ENCODE measurements around the gene E4F1. TPM values are rescaled to one million over a fixed set of nuclear protein-coding genes. Genes with fewer than 3 reads are reported as not detected.

E4F1 gene
- total RNA-seq, 1 experiment from 2014 or later = 41.6 TPM

DNA sequence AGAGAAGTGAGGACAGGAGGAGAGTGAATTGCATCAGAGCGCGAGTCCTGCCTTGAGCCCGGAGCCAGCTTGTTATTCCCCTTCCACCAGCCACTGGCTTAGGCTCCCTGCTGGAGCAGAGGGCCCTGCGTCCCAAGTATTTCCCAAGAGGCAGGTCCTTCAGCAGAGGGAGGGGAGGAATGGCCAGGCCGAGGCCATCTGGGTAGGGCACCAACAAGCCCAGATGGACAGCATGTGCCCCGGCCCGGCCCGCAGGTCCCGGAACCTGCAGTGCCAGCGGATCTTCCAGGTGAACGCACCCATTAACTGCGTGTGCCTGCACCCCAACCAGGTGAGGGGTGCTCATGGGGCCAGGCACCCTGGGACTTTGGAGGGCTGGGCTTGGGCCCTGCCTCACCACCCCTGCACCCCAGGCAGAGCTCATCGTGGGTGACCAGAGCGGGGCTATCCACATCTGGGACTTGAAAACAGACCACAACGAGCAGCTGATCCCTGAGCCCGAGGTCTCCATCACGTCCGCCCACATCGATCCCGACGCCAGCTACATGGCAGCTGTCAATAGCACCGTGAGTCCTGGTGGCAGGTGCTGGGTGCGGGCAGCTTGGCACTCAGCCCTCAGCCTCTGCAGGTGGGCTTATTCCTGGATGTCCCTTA is 16.5 kb upstream of the E4F1 start:
- CTCF ChIA-PET = interaction anchor here (0.5 kb wide), 1 partner anchor 295 kb away, joined by 3 read pairs; no protein-coding TSS in a partner anchor
- POLR2A ChIA-PET (ENCODE audit: low non-redundant PET) = interaction anchor here (0.6 kb wide), 1 partner anchor 1200 kb away, joined by 3 read pairs; no protein-coding TSS in a partner anchor
- intact Hi-C loops (cut with micrococcal nuclease; ENCODE audit: unreplicated experiment) = no loop called here
- Histone ChIP-seq H3K27me3 (replicated peaks; ENCODE audit: insufficient read depth, low read depth, low read length, poor library complexity) (no peaks in the 10 kb centered on the region), H3K4me1 (ENCODE audit: insufficient read depth, low read length, poor library complexity, severe bottlenecking) (peaks cover 14% of the 10 kb centered on the region), H3K9me3 (ENCODE audit: low read depth, low read length, poor library complexity, severe bottlenecking) (no peaks in the 10 kb centered on the region), H3K4me3 (ENCODE audit: low read depth, low read length, poor library complexity, severe bottlenecking) (peak overlapping the region; percentile 74), H3K27ac (ENCODE audit: low read depth, low read length, poor library complexity, severe bottlenecking) (peak overlapping the region; percentile 92), H3K36me3 (ENCODE audit: insufficient read depth, low read length, poor library complexity, severe bottlenecking) (peaks cover 31% of the 10 kb centered on the region)
- DNase-seq (ENCODE audit: low spot score) = no peak
- BruUV-seq (replicated peaks) = no TSS peak
- no peak for TF ChIP-seq EZH2 (IDR thresholded peaks at IDR 0.05; ENCODE audit: borderline replicate concordance, low read depth, low read length, poor library complexity, severe bottlenecking)

- DNase-seq (ENCODE audit: low spot score) = no peak
- peaks cover 31% of the 10 kb centered on the region for H3K36me3 ChIP-seq (ENCODE audit: insufficient read depth, low read length, poor library complexity, severe bottlenecking)
- peaks cover 18% of the 10 kb centered on the region for H3K4me1 ChIP-seq (ENCODE audit: insufficient read depth, low read length, poor library complexity, severe bottlenecking)
- intact Hi-C loops (cut with micrococcal nuclease; ENCODE audit: unreplicated experiment) = no loop called here
- no peak overlapping the region for H3K4me3 ChIP-seq (ENCODE audit: low read depth, low read length, poor library complexity, severe bottlenecking)
- no peaks in the 10 kb centered on the region for H3K27me3 ChIP-seq (replicated peaks; ENCODE audit: insufficient read depth, low read depth, low read length, poor library complexity)
- BruUV-seq (replicated peaks) = no TSS peak
- ChIA-PET CTCF (no interaction called here), POLR2A (ENCODE audit: low non-redundant PET) (no interaction called here)
- no peak overlapping the region for H3K27ac ChIP-seq (ENCODE audit: low read depth, low read length, poor library complexity, severe bottlenecking)
- no peaks in the 10 kb centered on the region for H3K9me3 ChIP-seq (ENCODE audit: low read depth, low read length, poor library complexity, severe bottlenecking)
- TF ChIP-seq EZH2 (IDR thresholded peaks at IDR 0.05; ENCODE audit: borderline replicate concordance, low read depth, low read length, poor library complexity, severe bottlenecking) (no peak), CTCF (conservative IDR thresholded peaks at IDR 0.05; ENCODE audit: low read depth, low read length) (no peak)
These were observed 15.5 kb upstream of the E4F1 start for GRCh38 chr16:2207872-2208271.

- Histone ChIP-seq H3K9me3 (ENCODE audit: low read depth, low read length, poor library complexity, severe bottlenecking) (no peaks in the 10 kb centered on the region), H3K36me3 (ENCODE audit: insufficient read depth, low read length, poor library complexity, severe bottlenecking) (peaks cover 31% of the 10 kb centered on the region), H3K27me3 (replicated peaks; ENCODE audit: insufficient read depth, low read depth, low read length, poor library complexity) (no peaks in the 10 kb centered on the region), H3K4me1 (ENCODE audit: insufficient read depth, low read length, poor library complexity, severe bottlenecking) (peaks cover 22% of the 10 kb centered on the region), H3K27ac (ENCODE audit: low read depth, low read length, poor library complexity, severe bottlenecking) (no peak overlapping the region), H3K4me3 (ENCODE audit: low read depth, low read length, poor library complexity, severe bottlenecking) (no peak overlapping the region)
- CTCF ChIA-PET = interaction anchor here (0.6 kb wide), 1 partner anchor 87 kb away, joined by 3 read pairs; no protein-coding TSS in a partner anchor
- TF ChIP-seq CTCF (conservative IDR thresholded peaks at IDR 0.05; ENCODE audit: low read depth, low read length) (no peak), EZH2 (IDR thresholded peaks at IDR 0.05; ENCODE audit: borderline replicate concordance, low read depth, low read length, poor library complexity, severe bottlenecking) (no peak)
- BruUV-seq (replicated peaks) = no TSS peak
- DNase-seq (ENCODE audit: low spot score) = no peak
- intact Hi-C loops (cut with micrococcal nuclease; ENCODE audit: unreplicated experiment) = no loop called here
- POLR2A ChIA-PET (ENCODE audit: low non-redundant PET) = no interaction called here
These were observed 15.1 kb upstream of the E4F1 start for GRCh38 chr16:2208308-2208707.

DNA sequence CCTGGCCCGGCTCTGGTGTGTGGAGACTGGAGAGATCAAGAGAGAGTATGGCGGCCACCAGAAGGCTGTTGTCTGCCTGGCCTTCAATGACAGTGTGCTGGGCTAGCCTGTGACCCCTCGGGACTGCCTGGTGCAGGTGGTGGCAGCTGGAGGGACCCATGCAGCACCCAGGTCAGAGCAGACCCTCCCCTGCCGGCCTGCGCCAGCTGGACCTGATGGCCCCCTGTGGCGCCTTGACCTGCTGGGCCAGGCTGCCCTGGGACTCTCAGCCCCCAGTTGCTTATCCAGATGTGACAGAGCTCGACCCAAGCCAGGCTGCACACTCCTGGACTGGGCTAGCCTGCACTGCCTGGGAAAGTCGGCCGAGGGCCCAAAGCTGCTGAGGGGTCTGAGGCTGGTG is 14.6 kb upstream of the E4F1 start:
- intact Hi-C loops (cut with micrococcal nuclease; ENCODE audit: unreplicated experiment) = no loop called here

More for the DNA sequence above, 14.6 kb upstream of the E4F1 start:
- Histone ChIP-seq H3K36me3 (ENCODE audit: insufficient read depth, low read length, poor library complexity, severe bottlenecking) (peaks cover 31% of the 10 kb centered on the region), H3K27ac (ENCODE audit: low read depth, low read length, poor library complexity, severe bottlenecking) (no peak overlapping the region), H3K27me3 (replicated peaks; ENCODE audit: insufficient read depth, low read depth, low read length, poor library complexity) (no peaks in the 10 kb centered on the region), H3K4me1 (ENCODE audit: insufficient read depth, low read length, poor library complexity, severe bottlenecking) (peaks cover 25% of the 10 kb centered on the region), H3K9me3 (ENCODE audit: low read depth, low read length, poor library complexity, severe bottlenecking) (no peaks in the 10 kb centered on the region), H3K4me3 (ENCODE audit: low read depth, low read length, poor library complexity, severe bottlenecking) (no peak overlapping the region)
- TSS peak; percentile 4 for BruUV-seq (replicated peaks)
- CTCF ChIA-PET = interaction anchor here (0.6 kb wide), 1 partner anchor 87 kb away, joined by 3 read pairs; no protein-coding TSS in a partner anchor
- no peak for TF ChIP-seq CTCF (conservative IDR thresholded peaks at IDR 0.05; ENCODE audit: low read depth, low read length)
- no peak for TF ChIP-seq EZH2 (IDR thresholded peaks at IDR 0.05; ENCODE audit: borderline replicate concordance, low read depth, low read length, poor library complexity, severe bottlenecking)
- DNase-seq (ENCODE audit: low spot score) = no peak
- POLR2A ChIA-PET (ENCODE audit: low non-redundant PET) = no interaction called here
